HepG2 (cell line): Measurements from ENCODE around the gene RGS7.

Experiments used
- GTF2F1 ChIP-seq: fragments of 150-350 bp; IDR thresholded peaks from 2 replicates; pipeline ENCODE4 v1.6.1; 2014; ENCODE audit warnings: low read length
- HNRNPK ChIP-seq: fragments of 200-400 bp; formaldehyde crosslinking; IDR thresholded peaks from 2 replicates; pipeline ENCODE4 v1.6.1; 2018; ENCODE audit warnings: low read length, low read depth, moderate library complexity, mild to moderate bottlenecking; ENCODE audit not compliant: poor library complexity, severe bottlenecking
- NFE2 ChIP-seq: sonication (generic); formaldehyde crosslinking; IDR thresholded peaks from 2 replicates; pipeline ENCODE4 v1.4.0; 2020; ENCODE audit warnings: missing genetic modification reagents
- SMARCC2 ChIP-seq: fragments of 450-650 bp; IDR thresholded peaks from 2 replicates; pipeline ENCODE4 v1.6.1; 2017; ENCODE audit warnings: antibody characterized with exemption, mild to moderate bottlenecking
- SOX6 ChIP-seq, 2 experiments: fragments of 450-650 bp in 1 of 2; sonication (generic) in 1 of 2; formaldehyde crosslinking in 1 of 2; IDR thresholded peaks; 2 replicates each; pipeline versions ENCODE4 v1.4.0 to v1.6.1; 2017 to 2020; ENCODE audit warnings: antibody characterized with exemption in 1 of 2, mild to moderate bottlenecking in 1 of 2, missing genetic modification reagents in 1 of 2
- TOE1 ChIP-seq: sonication (generic); formaldehyde crosslinking; IDR thresholded peaks from 2 replicates; pipeline ENCODE4 v1.4.0; 2020; ENCODE audit warnings: mild to moderate bottlenecking, missing genetic modification reagents
- ZNF205 ChIP-seq: IDR thresholded peaks from 2 replicates; pipeline ENCODE4 v1.6.1; 2018; ENCODE audit warnings: missing biosample characterization, missing genetic modification reagents
- ZNF225 ChIP-seq: sonication (generic); formaldehyde crosslinking; IDR thresholded peaks from 2 replicates; pipeline ENCODE4 v1.4.0; 2020; ENCODE audit warnings: mild to moderate bottlenecking, missing genetic modification reagents
- ZNF501 ChIP-seq: sonication (generic); formaldehyde crosslinking; IDR thresholded peaks from 2 replicates; pipeline ENCODE4 v1.5.1; 2020; ENCODE audit warnings: mild to moderate bottlenecking, moderate library complexity, missing genetic modification reagents
- ZNF672 ChIP-seq: sonication (generic); formaldehyde crosslinking; IDR thresholded peaks from 2 replicates; pipeline ENCODE4 v1.8.1; 2022; ENCODE audit warnings: missing genetic modification reagents
- ZZZ3 ChIP-seq: sonication (generic); formaldehyde crosslinking; IDR thresholded peaks from 2 replicates; pipeline ENCODE4 v1.4.0; 2020; ENCODE audit warnings: missing genetic modification reagents, mild to moderate bottlenecking, borderline replicate concordance
- TF ChIP-seq, protein P1 (sequence below): sonication (generic); formaldehyde crosslinking; IDR thresholded peaks from 2 replicates; pipeline ENCODE4 v1.4.0; 2020; ENCODE audit warnings: missing genetic modification reagents, borderline replicate concordance
- TF ChIP-seq, protein P2 (sequence below): sonication (generic); formaldehyde crosslinking; IDR thresholded peaks from 2 replicates; pipeline ENCODE4 v1.8.1; 2023; ENCODE audit warnings: mild to moderate bottlenecking, inconsistent platforms, moderate library complexity, missing genetic modification reagents, borderline replicate concordance
- TF ChIP-seq, protein P3 (sequence below): sonication (generic); formaldehyde crosslinking; IDR thresholded peaks from 2 replicates; pipeline ENCODE4 v1.5.0; 2020; ENCODE audit warnings: mild to moderate bottlenecking, missing genetic modification reagents, moderate library complexity

DNA sequence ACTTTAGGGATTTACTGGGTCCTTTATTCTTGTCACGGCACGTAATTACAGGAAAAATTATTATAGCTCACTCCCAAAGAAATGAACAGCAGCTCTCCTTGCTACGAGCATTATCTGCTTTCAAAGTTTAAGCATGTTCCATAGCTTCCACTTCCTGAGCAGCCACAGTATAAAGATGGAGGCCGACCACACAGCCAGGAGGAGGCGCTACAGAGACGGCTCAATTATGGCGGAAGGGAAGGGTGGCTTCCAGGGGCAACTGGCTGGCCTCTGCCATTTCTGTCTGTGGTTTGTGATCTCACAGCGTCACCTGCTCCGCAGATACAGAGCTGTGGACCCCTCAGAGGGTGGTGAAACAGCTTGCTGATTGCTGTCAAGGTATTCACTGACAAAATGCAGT is 532.8 kb downstream of the RGS7 start:
- TF ChIP-seq, protein P1, sequence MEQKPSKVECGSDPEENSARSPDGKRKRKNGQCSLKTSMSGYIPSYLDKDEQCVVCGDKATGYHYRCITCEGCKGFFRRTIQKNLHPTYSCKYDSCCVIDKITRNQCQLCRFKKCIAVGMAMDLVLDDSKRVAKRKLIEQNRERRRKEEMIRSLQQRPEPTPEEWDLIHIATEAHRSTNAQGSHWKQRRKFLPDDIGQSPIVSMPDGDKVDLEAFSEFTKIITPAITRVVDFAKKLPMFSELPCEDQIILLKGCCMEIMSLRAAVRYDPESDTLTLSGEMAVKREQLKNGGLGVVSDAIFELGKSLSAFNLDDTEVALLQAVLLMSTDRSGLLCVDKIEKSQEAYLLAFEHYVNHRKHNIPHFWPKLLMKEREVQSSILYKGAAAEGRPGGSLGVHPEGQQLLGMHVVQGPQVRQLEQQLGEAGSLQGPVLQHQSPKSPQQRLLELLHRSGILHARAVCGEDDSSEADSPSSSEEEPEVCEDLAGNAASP = no peak
- TF ChIP-seq TOE1 = no peak
- no peak for TF ChIP-seq ZNF225
- TF ChIP-seq SOX6 (IDR thresholded peaks at IDR 0.05) = no peak
- no peak for TF ChIP-seq SOX6 (CRISPR knock-in tag; IDR thresholded peaks at IDR 0.05)
- TF ChIP-seq ZNF672 = no peak
- TF ChIP-seq, protein P2, sequence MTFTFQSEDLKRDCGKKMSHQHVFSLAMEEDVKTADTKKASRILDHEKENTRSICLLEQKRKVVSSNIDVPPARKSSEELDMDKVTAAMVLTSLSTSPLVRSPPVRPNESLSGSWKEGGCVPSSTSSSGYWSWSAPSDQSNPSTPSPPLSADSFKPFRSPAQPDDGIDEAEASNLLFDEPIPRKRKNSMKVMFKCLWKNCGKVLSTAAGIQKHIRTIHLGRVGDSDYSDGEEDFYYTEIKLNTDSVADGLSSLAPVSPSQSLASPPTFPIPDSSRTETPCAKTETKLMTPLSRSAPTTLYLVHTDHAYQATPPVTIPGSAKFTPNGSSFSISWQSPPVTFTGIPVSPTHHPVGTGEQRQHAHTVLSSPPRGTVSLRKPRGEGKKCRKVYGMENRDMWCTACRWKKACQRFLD = no peak
- no peak for TF ChIP-seq SMARCC2
- TF ChIP-seq ZNF501 (CRISPR knock-in tag) = no peak
- TF ChIP-seq NFE2 (CRISPR knock-in tag) = no peak
- no peak for TF ChIP-seq GTF2F1
- TF ChIP-seq, protein P3, sequence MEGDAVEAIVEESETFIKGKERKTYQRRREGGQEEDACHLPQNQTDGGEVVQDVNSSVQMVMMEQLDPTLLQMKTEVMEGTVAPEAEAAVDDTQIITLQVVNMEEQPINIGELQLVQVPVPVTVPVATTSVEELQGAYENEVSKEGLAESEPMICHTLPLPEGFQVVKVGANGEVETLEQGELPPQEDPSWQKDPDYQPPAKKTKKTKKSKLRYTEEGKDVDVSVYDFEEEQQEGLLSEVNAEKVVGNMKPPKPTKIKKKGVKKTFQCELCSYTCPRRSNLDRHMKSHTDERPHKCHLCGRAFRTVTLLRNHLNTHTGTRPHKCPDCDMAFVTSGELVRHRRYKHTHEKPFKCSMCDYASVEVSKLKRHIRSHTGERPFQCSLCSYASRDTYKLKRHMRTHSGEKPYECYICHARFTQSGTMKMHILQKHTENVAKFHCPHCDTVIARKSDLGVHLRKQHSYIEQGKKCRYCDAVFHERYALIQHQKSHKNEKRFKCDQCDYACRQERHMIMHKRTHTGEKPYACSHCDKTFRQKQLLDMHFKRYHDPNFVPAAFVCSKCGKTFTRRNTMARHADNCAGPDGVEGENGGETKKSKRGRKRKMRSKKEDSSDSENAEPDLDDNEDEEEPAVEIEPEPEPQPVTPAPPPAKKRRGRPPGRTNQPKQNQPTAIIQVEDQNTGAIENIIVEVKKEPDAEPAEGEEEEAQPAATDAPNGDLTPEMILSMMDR = no peak
- no peak for TF ChIP-seq ZZZ3
- TF ChIP-seq ZNF205 = no peak
- TF ChIP-seq HNRNPK = no peak
